ENCODE measurements around the gene MRPL4. TPM values are rescaled to one million over a fixed set of nuclear protein-coding genes. Genes with fewer than 3 reads are reported as not detected.

Gene MRPL4
- total and polyA plus RNA-seq, 10 of the 15 experiments (the other 5 are each of a cell fraction or from before 2014, with no cell fraction given) = 0.79 to 221 (median 112) TPM

GRCh38 chr19:10251792-10252694 is at the start of gene MRPL4 (continued):
- TF ChIP-seq, protein P1, sequence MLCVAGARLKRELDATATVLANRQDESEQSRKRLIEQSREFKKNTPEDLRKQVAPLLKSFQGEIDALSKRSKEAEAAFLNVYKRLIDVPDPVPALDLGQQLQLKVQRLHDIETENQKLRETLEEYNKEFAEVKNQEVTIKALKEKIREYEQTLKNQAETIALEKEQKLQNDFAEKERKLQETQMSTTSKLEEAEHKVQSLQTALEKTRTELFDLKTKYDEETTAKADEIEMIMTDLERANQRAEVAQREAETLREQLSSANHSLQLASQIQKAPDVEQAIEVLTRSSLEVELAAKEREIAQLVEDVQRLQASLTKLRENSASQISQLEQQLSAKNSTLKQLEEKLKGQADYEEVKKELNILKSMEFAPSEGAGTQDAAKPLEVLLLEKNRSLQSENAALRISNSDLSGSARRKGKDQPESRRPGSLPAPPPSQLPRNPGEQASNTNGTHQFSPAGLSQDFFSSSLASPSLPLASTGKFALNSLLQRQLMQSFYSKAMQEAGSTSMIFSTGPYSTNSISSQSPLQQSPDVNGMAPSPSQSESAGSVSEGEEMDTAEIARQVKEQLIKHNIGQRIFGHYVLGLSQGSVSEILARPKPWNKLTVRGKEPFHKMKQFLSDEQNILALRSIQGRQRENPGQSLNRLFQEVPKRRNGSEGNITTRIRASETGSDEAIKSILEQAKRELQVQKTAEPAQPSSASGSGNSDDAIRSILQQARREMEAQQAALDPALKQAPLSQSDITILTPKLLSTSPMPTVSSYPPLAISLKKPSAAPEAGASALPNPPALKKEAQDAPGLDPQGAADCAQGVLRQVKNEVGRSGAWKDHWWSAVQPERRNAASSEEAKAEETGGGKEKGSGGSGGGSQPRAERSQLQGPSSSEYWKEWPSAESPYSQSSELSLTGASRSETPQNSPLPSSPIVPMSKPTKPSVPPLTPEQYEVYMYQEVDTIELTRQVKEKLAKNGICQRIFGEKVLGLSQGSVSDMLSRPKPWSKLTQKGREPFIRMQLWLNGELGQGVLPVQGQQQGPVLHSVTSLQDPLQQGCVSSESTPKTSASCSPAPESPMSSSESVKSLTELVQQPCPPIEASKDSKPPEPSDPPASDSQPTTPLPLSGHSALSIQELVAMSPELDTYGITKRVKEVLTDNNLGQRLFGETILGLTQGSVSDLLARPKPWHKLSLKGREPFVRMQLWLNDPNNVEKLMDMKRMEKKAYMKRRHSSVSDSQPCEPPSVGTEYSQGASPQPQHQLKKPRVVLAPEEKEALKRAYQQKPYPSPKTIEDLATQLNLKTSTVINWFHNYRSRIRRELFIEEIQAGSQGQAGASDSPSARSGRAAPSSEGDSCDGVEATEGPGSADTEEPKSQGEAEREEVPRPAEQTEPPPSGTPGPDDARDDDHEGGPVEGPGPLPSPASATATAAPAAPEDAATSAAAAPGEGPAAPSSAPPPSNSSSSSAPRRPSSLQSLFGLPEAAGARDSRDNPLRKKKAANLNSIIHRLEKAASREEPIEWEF (IDR thresholded peaks at IDR 0.05; ENCODE audit: insufficient replicate concordance, low read depth, low read length) = no peak
- TF ChIP-seq IRF5 (IDR thresholded peaks at IDR 0.05; ENCODE audit: borderline replicate concordance) (no peak), CHD4 (IDR thresholded peaks at IDR 0.05) (no peak), JUND (IDR thresholded peaks at IDR 0.05; ENCODE audit: low read depth, low read length) (peak; percentile 78; the same call in 1 of the 2 replicates), ETV6 (conservative IDR thresholded peaks at IDR 0.05 in 1 of 2, IDR thresholded peaks at IDR 0.05 in 1 of 2; ENCODE audit: borderline replicate concordance in 1 of 2, low read depth in 1 of 2) (0 out of 4 replicates have a peak, but pooled peaks of 1 of the 2 experiments have one; percentile 20), FOS (IDR thresholded peaks at IDR 0.05; ENCODE audit: borderline replicate concordance, extremely low read depth, insufficient read length) (peak; percentile 72), IKZF1 (conservative IDR thresholded peaks at IDR 0.05) (peak; percentile 90), BCL11A (IDR thresholded peaks at IDR 0.05; ENCODE audit: low read depth, low read length) (no peak), MEF2A (IDR thresholded peaks at IDR 0.05; ENCODE audit: insufficient read depth, low read depth, low read length) (no peak), TBL1XR1 (IDR thresholded peaks at IDR 0.05; ENCODE audit: low read depth, low read length) (no peak), SMC3 (IDR thresholded peaks at IDR 0.05; ENCODE audit: borderline replicate concordance, low read length) (no peak), MTA2 (IDR thresholded peaks at IDR 0.05; ENCODE audit: low read depth) (0 out of 2 replicates have a peak, but pooled peaks have one; percentile 43), CREB1 (IDR thresholded peaks at IDR 0.05; ENCODE audit: low read depth) (peak; percentile 99)

Data from GM12878 (cell line).